Measurements from ENCODE around the gene MCOLN1.

The MCOLN1 gene

DNA sequence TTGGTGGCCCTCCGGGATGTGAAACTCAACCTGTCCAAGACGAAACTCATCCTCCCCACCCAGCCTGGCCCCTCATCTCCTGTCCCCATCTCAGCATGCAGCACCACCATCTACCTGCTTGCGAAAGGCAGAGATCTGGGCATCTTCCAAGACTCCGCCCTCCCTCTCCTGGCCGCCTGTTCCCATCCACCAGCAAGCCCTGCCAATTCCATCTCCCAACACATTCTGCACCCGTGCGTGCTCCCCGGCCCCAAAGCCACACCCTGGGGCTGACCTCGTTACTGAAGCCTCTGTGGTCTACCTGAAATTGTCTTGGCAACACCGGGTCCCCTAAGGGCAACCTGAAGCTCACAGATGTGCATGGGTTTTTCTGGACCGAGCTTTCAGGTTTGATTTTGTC, 60.0 kb downstream of the MCOLN1 start:
- no peaks in the 10 kb centered on the region for H3K36me3 Mint-ChIP-seq (ENCODE audit: low read depth)
- H3K9me3 Mint-ChIP-seq: no peaks in the 10 kb centered on the region
- no peaks in the 10 kb centered on the region for H3K4me1 Mint-ChIP-seq
- H3K4me3 Mint-ChIP-seq: no peak overlapping the region
- peaks cover 3% of the 10 kb centered on the region for H3K27me3 Mint-ChIP-seq
- no peak for ATAC-seq
- no peak overlapping the region for H3K27ac Mint-ChIP-seq
- no peak for DNase-seq
